22Rv1 (cell line): ENCODE data around the gene GCSAML.

ENCODE experiments used
- H3K27ac ChIP-seq: fragments of 450-650 bp; 2 replicates; pipeline ENCODE4 v1.5.1; 2017
- ZFX ChIP-seq: fragments of 450-650 bp; IDR thresholded peaks from 2 replicates; pipeline ENCODE4 v1.6.1; 2017; ENCODE audit warnings: antibody characterized with exemption, borderline replicate concordance
- TF ChIP-seq, protein P1 (sequence below): fragments of 450-650 bp; IDR thresholded peaks from 2 replicates; pipeline ENCODE4 v1.5.1; 2017; ENCODE audit warnings: mild to moderate bottlenecking

Gene GCSAML

DNA sequence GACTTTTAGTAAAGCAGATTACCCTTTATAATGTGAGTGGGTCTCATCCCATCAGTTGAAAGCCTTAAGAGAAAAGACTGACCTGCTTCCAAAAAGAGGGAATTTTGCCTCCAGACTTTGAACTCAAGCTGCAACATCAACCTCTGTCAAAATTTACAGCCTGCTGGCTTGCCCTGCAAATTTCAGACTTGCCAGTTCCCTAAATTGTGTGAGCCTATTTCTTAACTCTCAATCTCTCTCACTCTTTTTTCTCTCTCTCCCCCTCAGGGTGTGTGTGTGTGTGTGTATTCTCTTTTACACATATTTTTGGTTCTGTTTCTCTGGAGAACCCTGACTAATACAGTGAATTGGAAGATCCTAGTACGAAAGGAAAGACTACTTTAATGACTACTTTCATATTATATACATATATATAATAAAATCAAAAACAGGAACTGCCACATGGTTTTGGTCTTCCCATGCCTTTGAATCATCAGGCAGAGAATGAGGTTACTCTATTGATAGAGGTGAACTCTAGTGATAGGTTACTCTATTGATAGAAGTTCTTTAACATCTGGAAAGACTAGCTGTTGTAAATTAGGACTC lies 19.1 kb upstream of the GCSAML start:
- TF ChIP-seq, protein P1, sequence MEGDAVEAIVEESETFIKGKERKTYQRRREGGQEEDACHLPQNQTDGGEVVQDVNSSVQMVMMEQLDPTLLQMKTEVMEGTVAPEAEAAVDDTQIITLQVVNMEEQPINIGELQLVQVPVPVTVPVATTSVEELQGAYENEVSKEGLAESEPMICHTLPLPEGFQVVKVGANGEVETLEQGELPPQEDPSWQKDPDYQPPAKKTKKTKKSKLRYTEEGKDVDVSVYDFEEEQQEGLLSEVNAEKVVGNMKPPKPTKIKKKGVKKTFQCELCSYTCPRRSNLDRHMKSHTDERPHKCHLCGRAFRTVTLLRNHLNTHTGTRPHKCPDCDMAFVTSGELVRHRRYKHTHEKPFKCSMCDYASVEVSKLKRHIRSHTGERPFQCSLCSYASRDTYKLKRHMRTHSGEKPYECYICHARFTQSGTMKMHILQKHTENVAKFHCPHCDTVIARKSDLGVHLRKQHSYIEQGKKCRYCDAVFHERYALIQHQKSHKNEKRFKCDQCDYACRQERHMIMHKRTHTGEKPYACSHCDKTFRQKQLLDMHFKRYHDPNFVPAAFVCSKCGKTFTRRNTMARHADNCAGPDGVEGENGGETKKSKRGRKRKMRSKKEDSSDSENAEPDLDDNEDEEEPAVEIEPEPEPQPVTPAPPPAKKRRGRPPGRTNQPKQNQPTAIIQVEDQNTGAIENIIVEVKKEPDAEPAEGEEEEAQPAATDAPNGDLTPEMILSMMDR = no peak
- TF ChIP-seq ZFX = no peak

DNA sequence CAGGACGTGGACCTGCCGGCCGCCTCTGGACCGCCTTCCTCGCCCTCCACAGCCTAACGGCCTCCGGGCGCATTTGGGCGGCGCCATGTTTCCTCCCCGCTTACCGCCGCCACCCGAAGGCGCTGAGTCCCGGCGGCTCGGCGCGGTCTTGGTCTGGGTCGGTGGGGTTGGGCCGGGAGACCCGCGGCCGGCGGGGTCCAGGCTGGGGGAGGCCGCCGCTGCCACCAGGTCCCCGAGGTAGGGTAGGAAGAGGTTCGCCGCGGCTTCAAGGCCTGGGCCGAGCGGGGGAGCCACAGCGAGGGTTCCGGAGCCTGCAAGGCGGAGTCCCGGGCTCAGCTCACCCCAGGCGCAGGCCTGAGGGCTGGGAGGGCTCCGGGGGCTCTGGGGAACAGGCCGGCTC lies 18.1 kb upstream of the GCSAML start:
- TF ChIP-seq ZFX = no peak
- TF ChIP-seq, protein P1 = no peak
- no peak overlapping the region for H3K27ac ChIP-seq

More for the DNA sequence above, 19.1 kb upstream of the GCSAML start:
- no peak overlapping the region for H3K27ac ChIP-seq

DNA sequence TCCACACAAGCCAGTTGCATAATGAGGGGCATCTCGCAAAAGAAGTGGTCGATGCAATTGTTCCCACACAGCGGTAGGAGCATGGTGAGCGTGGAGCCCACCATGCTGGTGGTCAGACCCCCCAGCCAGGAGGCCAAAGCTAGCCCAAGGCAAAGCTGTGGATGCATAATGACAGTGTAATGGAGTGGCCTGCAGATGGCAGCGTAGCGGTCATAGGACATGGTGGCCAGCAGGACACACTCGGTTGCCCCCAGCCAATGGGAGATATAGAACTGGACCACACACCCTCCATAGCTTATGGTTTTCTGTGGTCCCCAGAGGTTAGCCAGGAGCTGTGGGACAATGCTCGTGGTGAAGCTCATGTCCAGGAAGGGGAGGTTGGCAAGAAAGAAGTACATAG lies 17.0 kb upstream of the GCSAML start:
- no peak for TF ChIP-seq ZFX
- TF ChIP-seq, protein P1 = peak; percentile 30
- H3K27ac ChIP-seq = no peak overlapping the region

DNA sequence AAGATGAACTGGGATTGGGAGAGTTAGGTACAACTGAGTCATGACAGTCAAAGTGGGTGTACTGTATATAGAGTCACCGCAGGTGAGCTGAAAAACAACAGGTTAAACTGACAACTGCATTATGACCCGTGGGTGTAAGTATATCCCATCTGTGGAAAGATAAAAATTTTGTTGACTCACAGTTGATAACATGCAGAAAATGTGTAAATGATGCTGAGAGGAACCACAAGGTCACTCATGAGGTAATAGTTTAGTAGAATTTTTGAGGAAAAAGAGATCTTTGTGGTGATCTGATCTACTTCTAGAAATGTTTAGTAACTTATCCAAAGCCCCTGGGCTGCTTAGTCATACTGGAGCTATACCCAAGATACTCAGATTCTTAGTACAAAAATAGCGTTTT lies 13.5 kb upstream of the GCSAML start:
- TF ChIP-seq ZFX = no peak
- TF ChIP-seq, protein P1 = no peak
- H3K27ac ChIP-seq = no peak overlapping the region

DNA sequence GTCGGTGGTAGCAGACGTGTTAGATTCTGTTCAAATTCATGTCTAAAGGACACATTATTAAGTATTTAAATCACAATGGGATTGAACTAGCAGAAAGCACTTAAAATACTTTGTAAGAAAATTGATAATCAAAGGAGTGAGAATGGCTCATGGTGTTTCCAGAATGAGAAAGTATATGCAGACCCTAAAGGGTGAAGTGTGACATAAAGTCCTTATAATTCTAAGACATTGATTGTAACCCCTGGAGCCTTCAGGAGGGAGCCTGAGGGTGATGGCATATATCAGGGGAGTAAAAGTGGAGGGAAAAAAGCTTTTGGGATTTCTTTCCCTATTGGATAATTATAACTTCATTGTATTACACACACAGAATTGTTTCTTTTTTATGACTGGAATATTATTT lies 12.6 kb upstream of the GCSAML start, which contains the start of gene OR2C3:
Gene OR2C3, minus strand, starts transcription at position 101 of the 400 bp plus-strand sequence. CDS start 3,929 bp downstream, outside the sequence.
- TF ChIP-seq, protein P1 = no peak
- no peak for TF ChIP-seq ZFX
- H3K27ac ChIP-seq = no peak within 1 kb of the TSS

DNA sequence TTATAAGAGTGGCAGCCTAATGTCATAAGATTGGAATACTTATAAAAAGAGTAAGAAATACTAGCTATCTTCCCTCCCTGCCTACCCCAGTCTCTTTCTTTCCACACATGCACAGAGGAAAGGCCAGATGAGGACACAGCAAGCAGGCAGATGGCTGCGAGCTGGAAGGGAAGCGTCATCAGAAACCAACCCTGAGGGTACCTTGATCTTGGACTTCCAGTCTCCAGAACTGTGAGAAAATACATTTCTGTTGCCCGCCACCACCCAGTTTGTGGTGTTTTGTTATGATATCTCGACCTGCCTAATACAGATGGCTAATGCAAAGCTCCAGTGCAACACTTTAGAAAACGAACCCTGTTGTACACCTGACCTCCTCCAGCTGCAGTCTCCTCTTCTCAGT lies 10.4 kb upstream of the GCSAML start:
- H3K27ac ChIP-seq = no peak overlapping the region
- TF ChIP-seq, protein P1 = no peak
- no peak for TF ChIP-seq ZFX

DNA sequence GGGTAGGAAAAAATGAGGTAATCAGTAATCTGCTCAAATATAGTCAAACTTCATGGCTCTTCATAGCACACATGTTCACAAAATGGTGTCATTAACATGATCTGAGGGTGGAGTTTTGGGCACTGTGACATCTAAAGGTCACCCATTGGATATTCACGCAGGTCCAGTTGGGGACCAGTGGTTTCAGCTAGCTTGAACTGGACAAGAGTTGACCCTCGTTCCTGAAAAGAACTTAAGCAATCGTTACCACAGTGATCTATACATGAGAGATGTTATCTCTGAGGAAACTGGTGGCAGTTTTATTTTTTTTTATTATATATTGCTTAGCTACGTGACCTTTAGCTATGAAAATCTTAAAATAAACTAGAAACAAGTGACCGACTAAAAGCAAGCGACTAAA lies 9.7 kb upstream of the GCSAML start:
- H3K27ac ChIP-seq = no peak overlapping the region
- no peak for TF ChIP-seq ZFX
- TF ChIP-seq, protein P1 = no peak
